Posterior vena cava (tissue), 2 donors: ENCODE measurements around the gene NRCAM. TPM values are rescaled to one million over a fixed set of nuclear protein-coding genes. Genes with fewer than 3 reads are reported as not detected.
"Not testable (repeated sequence)": the region's sequence is repeated elsewhere in the genome, so short reads cannot be mapped to it uniquely, and the experiment has no call there.

ENCODE experiments used
- DNase-seq: peaks from one replicate; pipeline ENCODE4 v3.0.0-alpha.2; 2020; ENCODE audit warnings: low spot score
- intact Hi-C, 2 donors: fragments of 100-400 bp; cut with DNase I; formaldehyde crosslinking; loops; one replicate each; pipeline versions ENCODE4 v1.14.1 to v1.14.2; 2022 to 2023
- total RNA-seq, 2 donors: library from RNA; stranded (reverse); fragmentation: NEBNext Ultra II Directional; extraction: Animal tissue kit (Norgen Biotek cat#: 25700); gene quantifications; one replicate each; pipeline ENCODE4 v1.2.1, GENCODE V29; 2021
- donor health status: DM: yes; HTN: yes; CAD: no.
- donor health status: DM: yes; HTN: yes; CAD: no.

Gene NRCAM
- total RNA-seq, 2 donors from 2014 or later, result 1.5 to 1.7 TPM

- intact Hi-C loops, result no loop called here
- no peak for DNase-seq
Measured at GRCh38 chr7:108268200-108268820, 187.9 kb downstream of the NRCAM start.

DNA sequence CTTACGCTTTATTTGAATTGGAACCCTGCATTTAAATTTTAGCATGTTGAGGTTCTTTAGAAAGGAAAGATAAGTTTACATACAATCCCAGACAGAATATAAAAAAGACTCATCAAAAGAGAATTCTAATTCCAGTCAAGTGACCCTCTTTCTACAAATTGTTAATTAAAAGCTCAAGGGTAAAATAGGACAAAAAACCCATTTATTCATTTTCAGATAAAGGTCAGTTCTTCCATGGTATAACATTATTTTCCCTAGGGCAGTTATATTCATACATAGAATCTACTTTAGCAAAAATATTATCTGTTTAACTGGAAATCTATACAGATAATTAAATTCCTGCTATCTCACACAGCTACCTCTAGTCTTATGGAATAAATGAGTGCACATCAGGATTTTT is 188.6 kb downstream of the NRCAM start:
- intact Hi-C loops, result no loop called here
- no peak for DNase-seq

- DNase-seq, result no peak
- intact Hi-C loops, result no loop called here
Measured at GRCh38 chr7:108266491-108266890, 189.7 kb downstream of the NRCAM start.

- no peak for DNase-seq
- intact Hi-C loops, result no loop called here
Measured at GRCh38 chr7:108266035-108266434, 190.2 kb downstream of the NRCAM start.

DNA sequence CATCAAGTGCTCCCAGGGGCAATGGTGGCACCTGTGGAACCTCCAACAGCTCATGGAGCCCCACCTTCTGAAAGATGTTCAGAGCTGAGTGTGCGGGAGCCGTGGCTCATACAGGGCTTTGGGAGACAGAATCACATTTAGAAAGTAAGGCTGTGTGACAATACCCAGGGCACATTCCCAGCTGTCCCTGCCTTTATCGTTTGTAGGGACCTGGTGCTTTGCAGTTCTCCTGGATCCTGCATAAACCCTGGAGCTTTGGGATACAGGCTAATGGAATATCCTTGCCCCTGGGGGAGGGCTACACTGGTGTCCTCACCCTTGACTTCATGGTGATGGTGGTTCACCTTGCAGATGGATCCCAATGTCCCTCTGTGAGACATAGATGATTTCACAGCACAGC is 191.2 kb downstream of the NRCAM start:
- DNase-seq, result no peak
- intact Hi-C loops, result no loop called here

- intact Hi-C loops, result no loop called here
Measured at GRCh38 chr7:108263425-108263824, 192.8 kb downstream of the NRCAM start.

DNA sequence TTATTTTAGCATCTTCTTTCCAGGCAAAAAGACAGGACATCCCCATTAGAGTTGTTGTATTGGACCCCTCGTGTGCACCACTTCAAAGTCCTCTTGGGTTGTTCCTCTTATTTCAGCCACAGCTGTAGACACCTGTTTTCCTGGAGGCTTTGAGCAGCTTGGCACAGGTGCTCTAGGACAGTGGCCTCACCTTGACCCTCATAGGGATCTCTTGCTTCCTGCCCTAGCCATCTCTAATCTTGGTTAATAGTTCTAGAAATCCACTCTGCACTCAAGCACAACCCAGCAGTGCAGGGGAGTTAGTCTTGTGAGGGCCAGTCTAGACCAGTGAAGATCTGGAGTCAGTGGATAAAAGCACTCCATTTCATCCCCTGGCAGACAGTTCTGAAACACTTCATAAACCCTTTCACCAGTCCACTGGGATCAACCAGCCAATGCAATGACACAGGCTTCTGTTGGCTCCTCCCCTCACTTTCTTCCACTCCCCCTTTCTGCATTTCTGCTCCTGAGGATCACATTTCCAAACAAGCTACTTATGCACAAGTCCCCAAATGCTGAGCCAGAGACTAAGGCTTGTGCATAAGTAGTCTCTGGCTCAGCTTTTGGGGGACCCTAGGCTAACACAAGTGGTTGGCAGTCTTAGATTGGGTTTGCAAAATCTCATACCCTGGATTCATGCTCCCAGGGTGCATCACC is 194.5 kb downstream of the NRCAM start:
- intact Hi-C loops, result no loop called here
- DNase-seq, result no peak

More at GRCh38 chr7:108263425-108263824, 192.8 kb downstream of the NRCAM start:
- no peak for DNase-seq

GRCh38 chr7:108259447-108259846 is 196.8 kb downstream of the NRCAM start:
- DNase-seq, result not testable (repeated sequence)

DNA sequence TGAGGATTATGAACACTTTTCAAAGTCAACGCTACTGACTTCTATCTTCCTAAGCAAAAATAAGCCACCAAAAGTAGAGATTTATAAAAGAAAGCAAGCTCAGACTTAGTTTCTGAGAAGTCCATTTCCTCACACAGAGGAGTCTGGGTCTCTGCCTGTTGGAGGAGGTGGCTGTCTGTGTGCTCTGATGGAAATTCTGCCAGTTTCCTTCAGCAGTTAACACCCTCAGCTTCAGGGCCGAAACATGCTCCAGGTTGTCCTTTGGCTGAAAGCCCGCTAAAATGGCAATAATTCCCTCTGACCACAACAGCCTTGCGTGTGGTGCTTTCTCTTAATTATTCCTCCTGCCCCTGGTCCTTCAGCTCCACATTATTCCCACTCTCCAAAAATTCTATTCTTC is 198.3 kb downstream of the NRCAM start:
- no peak for DNase-seq
- intact Hi-C loops, result no loop called here

More at GRCh38 chr7:108259447-108259846, 196.8 kb downstream of the NRCAM start:
- intact Hi-C loops, result not testable (repeated sequence)

GRCh38 chr7:108254259-108254658 is 202.0 kb downstream of the NRCAM start:
- intact Hi-C loops, result no loop called here
- DNase-seq, result no peak

- DNase-seq, result no peak
- intact Hi-C loops, result no loop called here
Measured at GRCh38 chr7:108253275-108254044, 202.8 kb downstream of the NRCAM start.

GRCh38 chr7:108252177-108252576 is 204.1 kb downstream of the NRCAM start:
- intact Hi-C loops, result no loop called here
- no peak for DNase-seq

DNA sequence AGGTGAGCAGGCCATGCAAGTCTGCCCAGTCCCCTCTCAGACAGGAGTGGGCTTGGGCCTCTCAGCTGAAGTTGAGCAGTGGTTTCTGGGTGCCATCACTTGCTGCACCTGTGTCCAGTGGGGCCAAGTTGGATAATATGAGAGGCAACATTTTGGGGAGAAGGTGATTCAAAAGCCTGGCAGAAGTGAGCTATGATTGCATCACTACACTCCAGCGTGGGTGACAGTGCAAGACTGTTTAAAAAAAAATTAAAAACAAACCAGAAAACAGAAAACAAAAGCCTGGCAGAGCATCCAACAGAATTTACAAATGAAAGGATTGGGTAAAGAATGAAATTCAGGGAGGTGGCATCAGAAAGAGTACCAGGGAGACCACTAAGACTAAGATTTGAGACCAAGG is 204.5 kb downstream of the NRCAM start:
- DNase-seq, result no peak
- intact Hi-C loops, result no loop called here

DNA sequence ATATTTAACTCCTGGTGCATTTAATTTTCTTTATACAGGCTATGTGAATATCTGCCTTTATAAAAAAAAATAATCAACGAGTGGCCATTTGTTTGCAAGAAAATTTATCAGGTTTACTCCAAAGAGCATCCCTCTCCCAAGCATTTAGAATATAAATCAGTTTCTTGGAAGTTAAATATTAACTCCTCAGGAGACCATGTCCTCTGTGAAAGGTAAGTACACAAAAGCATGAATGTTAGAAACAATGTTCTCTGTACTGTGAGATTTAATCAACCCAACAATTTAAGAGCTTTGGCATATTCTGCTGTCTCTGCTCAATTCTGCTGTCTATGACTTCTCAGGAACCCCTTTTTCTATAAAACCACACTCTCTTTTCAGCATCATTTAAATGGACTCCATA is 206.8 kb downstream of the NRCAM start:
- intact Hi-C loops, result no loop called here

DNA sequence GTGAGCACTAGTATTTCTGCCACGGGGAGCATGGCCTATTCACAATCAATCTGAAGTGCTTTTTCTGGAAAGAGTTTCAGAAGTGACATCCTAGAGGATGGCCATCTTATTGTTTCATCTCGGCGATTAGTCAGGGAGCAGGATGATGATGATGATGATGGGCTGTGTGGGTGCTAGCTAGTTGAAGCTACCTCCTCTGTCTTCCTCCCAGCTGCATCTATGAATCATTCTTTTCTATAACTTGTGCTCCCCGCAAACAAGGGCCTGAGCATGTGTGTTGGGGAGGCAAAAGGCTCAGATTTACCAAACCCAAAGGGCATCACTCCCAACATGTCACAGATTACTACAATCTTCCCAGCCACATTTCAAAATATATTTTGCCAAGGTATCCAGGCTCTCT is 207.4 kb downstream of the NRCAM start:
- intact Hi-C loops, result no loop called here
- DNase-seq, result no peak

More for the DNA sequence above, 206.8 kb downstream of the NRCAM start:
- DNase-seq, result no peak

- DNase-seq, result no peak
- intact Hi-C loops, result no loop called here
Measured at GRCh38 chr7:108248418-108248817, 207.8 kb downstream of the NRCAM start.

DNA sequence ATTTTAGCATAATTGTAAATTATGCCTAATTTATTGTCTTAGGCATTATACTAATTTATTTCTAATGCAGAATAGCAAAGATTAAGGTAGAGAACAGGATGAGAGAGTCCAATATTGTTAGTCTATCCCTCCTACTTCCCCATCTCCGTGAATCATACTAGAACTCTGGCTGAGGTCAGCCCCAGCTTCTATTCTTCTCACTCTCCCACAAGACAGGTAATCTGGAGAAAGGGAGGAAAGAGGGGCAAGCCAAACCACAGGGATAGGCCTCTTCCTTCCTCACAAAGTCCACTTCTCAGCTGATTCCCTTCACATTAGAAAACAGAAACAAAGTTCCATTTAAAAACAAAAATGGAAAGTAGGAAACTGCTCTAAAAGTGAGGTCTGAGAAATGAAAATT is 208.6 kb downstream of the NRCAM start:
- intact Hi-C loops, result no loop called here

GRCh38 chr7:108246227-108246837 is 209.9 kb downstream of the NRCAM start:
- DNase-seq, result no peak

More for the DNA sequence above, 208.6 kb downstream of the NRCAM start:
- no peak for DNase-seq

GRCh38 chr7:108245523-108246226 is 210.6 kb downstream of the NRCAM start:
- intact Hi-C loops, result no loop called here
- no peak for DNase-seq

More at GRCh38 chr7:108246227-108246837, 209.9 kb downstream of the NRCAM start:
- intact Hi-C loops, result no loop called here
